Ascending aorta (tissue), 2 donors: ENCODE results near the gene HMBS. TPM values are rescaled to one million over a fixed set of nuclear protein-coding genes. Genes with fewer than 3 reads are reported as not detected.

Experiments
- DNase-seq, 2 donors: peaks; one replicate each; pipeline ENCODE4 v3.0.0-alpha.2; 2019; ENCODE audit warnings: low spot score in 2 of 2
- H3K27ac ChIP-seq, 2 donors: fragments of 200-600 bp; sonication (generic); one replicate each; pipeline ENCODE4 v1.5.1; 2016 to 2017; ENCODE audit warnings: mild to moderate bottlenecking in 1 of 2
- H3K27me3 ChIP-seq: fragments of 200-600 bp; sonication (generic); one replicate; pipeline ENCODE4 v1.5.1; 2017
- H3K36me3 ChIP-seq, 2 donors: fragments of 200-600 bp; sonication (generic); one replicate each; pipeline ENCODE4 v1.5.1; 2016
- H3K4me1 ChIP-seq, 2 donors: fragments of 200-600 bp; sonication (generic); one replicate each; pipeline ENCODE4 v1.5.1; 2016 to 2017; ENCODE audit warnings: mild to moderate bottlenecking in 1 of 2
- H3K4me3 ChIP-seq, 2 donors: fragments of 200-600 bp; sonication (generic); one replicate each; pipeline ENCODE4 v1.5.1; 2016 to 2017; ENCODE audit warnings: mild to moderate bottlenecking in 1 of 2
- H3K9me3 ChIP-seq, 2 donors: fragments of 200-600 bp; sonication (generic); one replicate each; pipeline ENCODE4 v1.5.1; 2016
- intact Hi-C: fragments of 100-400 bp; cut with DNase I; formaldehyde crosslinking; loops from one replicate; pipeline ENCODE4 v1.15.1; 2023
- total RNA-seq: library from RNA; depleted of rRNA; stranded (reverse); fragments of >200 nt; gene quantifications from one replicate; pipeline ENCODE4 v1.1.0, GENCODE V29; 2016
- TF ChIP-seq, protein P1 (sequence below), 3 experiments: fragments of 200-600 bp in 2 of 3; fragments of 450-650 bp in 1 of 3; sonication (generic) in 2 of 3; IDR thresholded peaks; one replicate each; pipeline ENCODE4 v1.5.1; 2016 to 2019; ENCODE audit warnings: antibody characterized with exemption in 3 of 3, mild to moderate bottlenecking in 1 of 3, moderate library complexity in 1 of 3

Gene HMBS
- total RNA-seq, 1 donor from 2014 or later = 82.8 TPM

DNA sequence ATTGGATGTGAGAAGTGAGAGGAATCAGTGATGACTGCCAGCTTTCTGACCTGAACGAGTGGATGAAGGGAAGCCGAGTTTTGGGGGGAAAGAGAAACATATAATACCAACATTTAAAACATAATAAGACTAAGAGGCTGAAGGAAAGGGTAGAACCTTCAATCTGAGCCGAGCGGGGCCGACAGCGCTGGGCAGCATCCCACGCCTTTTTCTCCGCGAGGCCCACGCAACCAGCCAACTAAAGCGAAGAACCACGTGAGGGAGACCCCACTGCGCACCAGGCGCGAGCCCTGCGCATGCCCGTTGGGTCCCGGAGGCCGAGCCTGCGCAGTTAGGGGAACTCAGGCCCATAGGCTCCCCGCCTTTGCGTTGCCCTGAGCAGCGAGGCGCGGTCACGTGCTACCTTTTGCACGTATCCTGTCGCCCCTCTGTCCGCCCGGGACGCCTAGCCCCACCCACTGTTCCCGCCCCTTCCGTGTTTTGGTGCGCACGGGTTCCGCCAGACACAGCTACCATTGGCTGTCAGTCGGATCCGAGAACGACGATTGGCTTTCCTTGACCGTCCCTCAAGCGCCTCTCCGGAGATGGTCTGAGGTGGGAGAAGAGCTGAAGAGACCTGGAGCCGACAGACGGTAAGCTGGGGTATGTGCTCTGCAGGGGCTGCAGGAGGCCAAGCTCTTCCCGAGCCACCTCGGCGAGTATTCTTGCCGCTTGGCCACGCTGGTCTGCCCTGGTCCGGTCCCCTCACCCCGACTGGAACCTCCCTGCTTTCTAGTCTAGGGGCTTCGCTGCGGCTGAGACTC, 36.5 kb downstream of the HMBS start, which contains the start of gene HINFP:
Gene HINFP, plus strand, starts transcription at position 573 of the 803 bp plus-strand sequence. CDS start 5,365 bp downstream, outside the sequence.
- Histone ChIP-seq H3K4me3 (peak within 1 kb of the TSS; percentile 85 to 93), H3K36me3 (peaks cover 3 to 10% of the 10 kb centered on the region in 2 donors), H3K4me1 (peaks cover 6 to 13% of the 10 kb centered on the region in 2 donors), H3K27ac (peak within 1 kb of the TSS; percentile 71 to 74), H3K9me3 (no peaks in the 10 kb centered on the region), H3K27me3 (no peaks in the 10 kb centered on the region)
- intact Hi-C loops = loop anchor here (1.0 to 5.0 kb wide), 5 partner anchors 14 to 54 kb away; partner anchors contain the start of genes C2CD2L, HMBS and VPS11
- TF ChIP-seq, protein P1, sequence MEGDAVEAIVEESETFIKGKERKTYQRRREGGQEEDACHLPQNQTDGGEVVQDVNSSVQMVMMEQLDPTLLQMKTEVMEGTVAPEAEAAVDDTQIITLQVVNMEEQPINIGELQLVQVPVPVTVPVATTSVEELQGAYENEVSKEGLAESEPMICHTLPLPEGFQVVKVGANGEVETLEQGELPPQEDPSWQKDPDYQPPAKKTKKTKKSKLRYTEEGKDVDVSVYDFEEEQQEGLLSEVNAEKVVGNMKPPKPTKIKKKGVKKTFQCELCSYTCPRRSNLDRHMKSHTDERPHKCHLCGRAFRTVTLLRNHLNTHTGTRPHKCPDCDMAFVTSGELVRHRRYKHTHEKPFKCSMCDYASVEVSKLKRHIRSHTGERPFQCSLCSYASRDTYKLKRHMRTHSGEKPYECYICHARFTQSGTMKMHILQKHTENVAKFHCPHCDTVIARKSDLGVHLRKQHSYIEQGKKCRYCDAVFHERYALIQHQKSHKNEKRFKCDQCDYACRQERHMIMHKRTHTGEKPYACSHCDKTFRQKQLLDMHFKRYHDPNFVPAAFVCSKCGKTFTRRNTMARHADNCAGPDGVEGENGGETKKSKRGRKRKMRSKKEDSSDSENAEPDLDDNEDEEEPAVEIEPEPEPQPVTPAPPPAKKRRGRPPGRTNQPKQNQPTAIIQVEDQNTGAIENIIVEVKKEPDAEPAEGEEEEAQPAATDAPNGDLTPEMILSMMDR (IDR thresholded peaks at IDR 0.05) = no peak
- peak; percentile 98 to 100 for DNase-seq

DNA sequence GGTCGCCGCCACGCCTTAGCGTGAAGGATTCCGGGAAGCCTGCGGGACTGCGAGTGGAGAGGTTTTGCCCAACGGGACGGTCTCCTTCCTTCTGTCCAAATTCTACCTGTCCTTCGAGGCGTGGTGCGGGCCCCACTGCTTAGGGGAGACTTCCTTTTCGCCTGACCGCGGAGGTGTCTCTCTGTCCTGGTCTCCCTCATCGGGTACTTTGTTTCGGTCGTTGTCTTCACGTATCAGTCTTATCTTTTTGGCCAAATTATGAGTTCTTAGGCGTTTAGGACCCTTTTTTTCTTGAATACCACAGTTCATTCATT, 37.1 kb downstream of the HMBS start:
- intact Hi-C loops = loop anchor here (1.0 to 5.0 kb wide), 5 partner anchors 14 to 54 kb away; partner anchors contain the start of genes C2CD2L, HMBS and VPS11
- H3K4me1 ChIP-seq = peaks cover 6 to 13% of the 10 kb centered on the region in 2 donors
- peak overlapping the region; percentile 71 to 74 for H3K27ac ChIP-seq
- TF ChIP-seq, protein P1 (IDR thresholded peaks at IDR 0.05) = no peak
- peak in 1 of 2 donors; percentile 74 for DNase-seq
- H3K27me3 ChIP-seq = no peaks in the 10 kb centered on the region
- peaks cover 0 to 10% of the 10 kb centered on the region in 2 donors for H3K36me3 ChIP-seq
- no peaks in the 10 kb centered on the region for H3K9me3 ChIP-seq
- H3K4me3 ChIP-seq = peak overlapping the region; percentile 85 to 93

DNA sequence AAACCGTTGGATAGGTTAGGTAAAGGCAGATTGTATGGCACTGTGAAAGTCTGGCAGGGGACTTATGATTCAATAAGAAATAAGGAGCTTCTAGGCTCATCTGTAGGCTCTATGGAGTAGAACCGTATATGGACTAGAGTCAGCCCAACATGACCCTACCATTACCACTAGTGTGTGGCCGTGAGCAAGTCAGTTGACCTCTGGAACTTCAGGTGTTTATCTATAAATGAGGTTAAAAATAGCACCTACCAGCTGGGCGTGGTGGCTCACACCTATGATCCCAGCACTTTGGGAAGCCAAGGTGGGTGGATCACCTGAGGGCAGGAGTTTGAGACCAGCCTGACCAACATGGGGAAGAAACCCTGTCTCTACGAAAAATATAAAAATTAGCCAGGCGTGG, 41.1 kb downstream of the HMBS start:
- intact Hi-C loops = no loop called here
- Histone ChIP-seq H3K9me3 (no peaks in the 10 kb centered on the region), H3K27me3 (no peaks in the 10 kb centered on the region), H3K27ac (no peak overlapping the region), H3K36me3 (peaks cover 25 to 40% of the 10 kb centered on the region in 2 donors), H3K4me3 (no peak overlapping the region), H3K4me1 (peaks cover 6 to 9% of the 10 kb centered on the region in 2 donors)
- TF ChIP-seq, protein P1 (IDR thresholded peaks at IDR 0.05) = no peak
- DNase-seq = no peak

DNA sequence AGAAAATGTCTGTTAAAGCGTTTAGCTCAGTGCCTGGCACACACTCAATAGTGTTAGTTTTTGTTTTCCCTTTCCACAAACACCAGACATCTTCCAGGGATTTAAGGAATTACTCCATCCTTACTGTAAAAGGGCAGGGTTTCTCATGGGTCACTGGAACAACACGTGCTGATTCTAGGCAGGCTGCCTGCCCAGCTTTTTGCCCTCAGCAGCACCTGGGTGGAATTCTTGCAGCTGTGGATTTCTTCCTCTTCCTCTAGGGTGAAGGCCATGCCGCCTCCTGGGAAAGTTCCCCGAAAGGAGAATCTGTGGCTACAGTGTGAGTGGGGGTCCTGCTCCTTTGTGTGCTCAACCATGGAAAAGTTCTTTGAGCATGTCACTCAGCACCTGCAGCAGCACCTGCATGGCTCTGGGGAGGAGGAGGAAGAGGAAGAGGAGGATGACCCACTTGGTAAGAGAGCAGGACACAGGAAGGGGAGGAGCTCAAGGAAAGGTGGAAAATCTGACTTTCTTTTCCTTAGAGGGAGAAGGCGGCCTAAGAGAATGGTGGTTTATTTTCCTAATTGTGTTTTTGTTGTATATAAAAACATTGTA, 42.1 kb downstream of the HMBS start:
- Histone ChIP-seq H3K9me3 (no peaks in the 10 kb centered on the region), H3K4me3 (no peak overlapping the region), H3K4me1 (peaks cover 6 to 8% of the 10 kb centered on the region in 2 donors), H3K27ac (no peak overlapping the region), H3K36me3 (peaks cover 35 to 50% of the 10 kb centered on the region in 2 donors), H3K27me3 (no peaks in the 10 kb centered on the region)
- intact Hi-C loops = no loop called here
- DNase-seq = no peak
- TF ChIP-seq, protein P1 (IDR thresholded peaks at IDR 0.05) = no peak

DNA sequence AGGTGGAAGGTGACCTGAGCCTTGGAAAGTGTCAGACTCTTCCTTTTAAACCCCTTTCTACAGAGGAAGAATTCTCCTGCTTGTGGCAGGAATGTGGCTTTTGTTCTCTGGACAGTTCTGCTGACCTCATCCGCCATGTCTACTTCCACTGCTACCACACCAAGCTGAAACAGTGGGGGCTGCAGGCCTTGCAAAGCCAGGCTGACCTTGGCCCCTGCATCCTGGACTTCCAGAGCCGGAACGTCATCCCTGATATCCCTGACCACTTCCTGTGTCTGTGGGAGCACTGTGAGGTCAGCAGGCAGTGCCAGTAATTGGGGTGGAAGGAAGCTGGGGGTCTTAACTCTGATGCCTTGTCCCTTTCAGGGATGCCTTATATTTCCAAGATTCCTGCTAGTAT, 46.0 kb downstream of the HMBS start:
- Histone ChIP-seq H3K36me3 (peaks cover 65 to 75% of the 10 kb centered on the region in 2 donors), H3K27ac (no peak overlapping the region), H3K4me3 (no peak overlapping the region), H3K4me1 (no peaks in the 10 kb centered on the region), H3K9me3 (no peaks in the 10 kb centered on the region), H3K27me3 (no peaks in the 10 kb centered on the region)
- TF ChIP-seq, protein P1 (IDR thresholded peaks at IDR 0.05) = no peak
- no peak for DNase-seq
- intact Hi-C loops = no loop called here
